Airway epithelial cell (primary cell): ENCODE data around the gene SERTAD4. TPM values are rescaled to one million over a fixed set of nuclear protein-coding genes. Genes with fewer than 3 reads are reported as not detected.

Experiments used
- total RNA-seq: library from RNA; depleted of rRNA; stranded (reverse); fragments of >200 nt; gene quantifications from 2 replicates; pipeline ENCODE4 v1.2.3, GENCODE V29; 2015

SERTAD4 gene
- 5.9 and 7.6 TPM in 2 replicates for total RNA-seq

GRCh38 chr1:210232511-210233215 is at the start of gene SERTAD4:
Gene SERTAD4, plus strand, starts transcription at chr1:210232796. Its CDS starts 5,165 bp downstream, at chr1:210237961.

Other genes with a start within 250 kb of the SERTAD4 start
- 1.7 and 3.3 TPM in 2 replicates for gene HHAT, start 96.1 kb downstream of the SERTAD4 start, total RNA-seq